Lung (tissue), 12 donors: Measurements from ENCODE around the gene MED12. TPM values are rescaled to one million over a fixed set of nuclear protein-coding genes. Genes with fewer than 3 reads are reported as not detected.

Experiments used
- ATAC-seq: fragments of 200-7000 bp; cut with Tn5 transposase; one replicate; pipeline ENCODE4 v1.9.1; 2020; ENCODE audit warnings: moderate number of reproducible peaks; ENCODE audit not compliant: insufficient read depth, low FRiP score
- DNase-seq, 3 donors: peaks; one replicate each; pipeline ENCODE4 v3.0.0-alpha.2; 2013 to 2017
- H3K27ac ChIP-seq, 2 donors: one replicate each; pipeline ENCODE4 v1.5.1; 2013; ENCODE audit warnings: mild to moderate bottlenecking in 2 of 2, moderate library complexity in 2 of 2, control low read depth in 1 of 2, inconsistent platforms in 1 of 2, low read depth in 1 of 2, low read length in 1 of 2
- H3K27me3 ChIP-seq, 3 donors: one replicate each; pipeline ENCODE4 v1.5.1; 2013; ENCODE audit warnings: low read length in 2 of 3; ENCODE audit not compliant: control insufficient read depth in 3 of 3, insufficient read depth in 3 of 3
- H3K36me3 ChIP-seq, 4 donors: one replicate each; pipeline ENCODE4 v1.5.1; 2013; ENCODE audit warnings: low read length in 4 of 4, mild to moderate bottlenecking in 1 of 4, moderate library complexity in 1 of 4; ENCODE audit not compliant: control insufficient read depth in 4 of 4, insufficient read depth in 4 of 4
- H3K4me1 ChIP-seq, 5 donors: one replicate each; pipeline ENCODE4 v1.5.1; 2013; ENCODE audit warnings: low read length in 5 of 5, mild to moderate bottlenecking in 2 of 5, moderate library complexity in 1 of 5; ENCODE audit not compliant: control insufficient read depth in 5 of 5, insufficient read depth in 5 of 5
- H3K4me3 ChIP-seq: one replicate; pipeline ENCODE4 v1.5.1; 2013; ENCODE audit warnings: mild to moderate bottlenecking, control low read depth, moderate library complexity
- H3K9ac ChIP-seq, 2 donors: one replicate each; pipeline ENCODE4 v1.5.1; 2013; ENCODE audit warnings: low read length in 2 of 2, control low read depth in 1 of 2; ENCODE audit not compliant: insufficient read depth in 1 of 2
- H3K9me3 ChIP-seq, 4 donors: one replicate each; pipeline ENCODE4 v1.5.1; 2013; ENCODE audit warnings: low read length in 3 of 4, mild to moderate bottlenecking in 1 of 4, moderate library complexity in 1 of 4; ENCODE audit not compliant: control insufficient read depth in 4 of 4, insufficient read depth in 3 of 4
- CTCF ChIP-seq: IDR thresholded peaks from 2 replicates; pipeline ENCODE4 v1.5.1; 2012; ENCODE audit warnings: mild to moderate bottlenecking; ENCODE audit errors: control extremely low read depth, extremely low read depth
- WGBS, 2 donors: extraction: QIAGEN DNeasy Blood & Tissue Kit; methylation state at CpG; one replicate each; pipeline ENCODE4 v1.1.7; 2013; 5-methylcytosine and 5-hydroxymethylcytosine counted together
- polyA plus RNA-seq, 2 donors: library from polyadenylated mRNA; stranded (reverse); fragments of 200-250 nt; gene quantifications; one replicate each; pipeline ENCODE4 v1.2.1, GENCODE V29; 2013
- total RNA-seq, 2 donors: library from RNA; depleted of rRNA in 1 of 2; stranded (reverse); fragments of >200 nt in 1 of 2; gene quantifications; one replicate each; pipeline ENCODE4 v1.2.1, GENCODE V29; 2014 to 2021
- donor health status: control.
- donor health status: control.
- donor health status: Bipolar disorder and iron deficiency.
- donor health status: healthy.
- donor health status: DM: yes; HTN: yes; CAD: no.

The MED12 gene
- total and polyA plus RNA-seq, 4 donors = 10.3 to 41.1 (median 24.9) TPM

GRCh38 chrX:71147496-71148277 is 29.3 kb downstream of the MED12 start:
- no peak overlapping the region for H3K9ac ChIP-seq
- no peak overlapping the region for H3K27ac ChIP-seq
- no peaks in the 10 kb centered on the region for H3K9me3 ChIP-seq
- no peaks in the 10 kb centered on the region for H3K27me3 ChIP-seq
- no peak for DNase-seq
- TF ChIP-seq CTCF = no peak
- H3K4me1 ChIP-seq = peaks cover 0 to 8% (median 5%) of the 10 kb centered on the region in 5 donors
- 82 to 89% methylated on average over 19 to 28 of the region's 28 CpGs for WGBS, 2 donors
- H3K36me3 ChIP-seq = no peaks in the 10 kb centered on the region
- no peak overlapping the region for H3K4me3 ChIP-seq
- ATAC-seq = no peak

DNA sequence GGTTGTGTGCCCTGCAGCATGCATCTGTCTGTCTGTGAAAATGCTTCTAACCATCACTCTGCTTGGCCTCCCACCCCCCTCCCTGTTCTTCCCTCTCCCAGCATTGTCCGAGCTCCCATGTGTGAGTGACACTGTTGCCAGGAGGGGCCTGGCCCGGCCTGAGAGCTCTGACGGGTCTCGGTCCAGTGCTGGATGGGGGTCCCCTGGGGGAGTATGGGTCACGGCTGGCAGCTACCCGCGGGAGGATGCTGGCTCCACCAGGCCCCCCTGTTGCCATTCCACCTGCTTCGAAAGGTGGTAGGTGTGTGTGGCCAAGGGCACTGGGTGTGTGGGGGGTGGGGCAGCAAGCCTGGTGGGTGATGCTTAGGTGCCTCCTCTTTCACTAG is 29.9 kb downstream of the MED12 start:
- no peak for ATAC-seq
- H3K4me1 ChIP-seq = peaks cover 0 to 8% (median 5%) of the 10 kb centered on the region in 5 donors
- H3K4me3 ChIP-seq = no peak overlapping the region
- H3K9ac ChIP-seq = no peak overlapping the region
- H3K27me3 ChIP-seq = no peaks in the 10 kb centered on the region
- H3K27ac ChIP-seq = no peak overlapping the region
- no peak for TF ChIP-seq CTCF
- WGBS, 2 donors = 81 to 89% methylated on average over 8 of the region's 8 CpGs
- H3K36me3 ChIP-seq = no peaks in the 10 kb centered on the region
- DNase-seq = no peak
- no peaks in the 10 kb centered on the region for H3K9me3 ChIP-seq

GRCh38 chrX:71151366-71151765 is 33.0 kb downstream of the MED12 start:
- DNase-seq (no peak), ATAC-seq (no peak)
- TF ChIP-seq CTCF = no peak
- Histone ChIP-seq H3K27ac (no peak overlapping the region), H3K9me3 (no peaks in the 10 kb centered on the region), H3K4me3 (no peak overlapping the region), H3K4me1 (peaks cover 0 to 8% (median 0%) of the 10 kb centered on the region in 5 donors), H3K9ac (no peak overlapping the region), H3K36me3 (peaks cover 0 to 5% (median 0%) of the 10 kb centered on the region in 4 donors), H3K27me3 (no peaks in the 10 kb centered on the region)
- 74 to 87% methylated on average over 7 of the region's 7 CpGs for whole genome bisulfite sequencing, 2 donors

DNA sequence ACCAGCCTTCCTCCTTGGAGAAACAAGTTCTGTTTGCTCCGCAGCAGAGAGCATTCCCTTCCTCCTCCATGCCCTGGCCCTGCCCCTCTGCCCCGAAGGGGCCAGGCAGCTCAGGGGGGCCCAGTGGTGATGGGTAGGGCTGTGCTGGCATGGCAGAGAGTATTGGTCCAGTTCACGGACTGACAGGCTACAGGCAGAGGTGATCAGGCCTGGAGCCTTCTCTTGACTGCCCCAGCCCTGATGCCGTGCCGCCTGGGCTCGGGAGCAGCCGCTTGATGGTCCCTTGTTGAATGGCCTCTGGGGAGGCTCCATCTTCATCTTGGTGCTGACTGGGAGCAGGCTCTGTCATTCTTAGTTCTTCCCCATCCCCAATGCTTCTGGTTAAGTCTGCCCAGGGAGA is 35.8 kb downstream of the MED12 start:
- 82 to 98% methylated on average over 7 of the region's 7 CpGs for WGBS, 2 donors
- ATAC-seq (no peak), DNase-seq (no peak)
- Histone ChIP-seq H3K9me3 (peaks cover 0 to 1% (median 0%) of the 10 kb centered on the region in 4 donors), H3K36me3 (peaks cover 0 to 5% (median 0%) of the 10 kb centered on the region in 4 donors), H3K27me3 (no peaks in the 10 kb centered on the region), H3K4me3 (no peak overlapping the region), H3K4me1 (no peaks in the 10 kb centered on the region), H3K27ac (no peak overlapping the region), H3K9ac (no peak overlapping the region)
- no peak for TF ChIP-seq CTCF
